Right atrium auricular region (tissue), 2 donors: ENCODE results near the gene SUFU. TPM values are rescaled to one million over a fixed set of nuclear protein-coding genes. Genes with fewer than 3 reads are reported as not detected.

ENCODE experiments used
- DNase-seq: peaks from one replicate; pipeline ENCODE4 v3.0.0-alpha.2; 2019; ENCODE audit warnings: low spot score
- H3K27ac ChIP-seq, 2 donors: fragments of 200-600 bp; sonication (generic); 1 replicate in 1 of 2; 2 replicates in 1 of 2; pipeline ENCODE4 v1.5.1; 2016 to 2019
- H3K27me3 ChIP-seq, 2 donors: fragments of 200-600 bp; sonication (generic); one replicate each; pipeline versions ENCODE4 v1.5.1 to v1.6.0; 2017 to 2019
- H3K36me3 ChIP-seq: fragments of 200-600 bp; sonication (generic); one replicate; pipeline ENCODE4 v1.5.1; 2016
- H3K4me1 ChIP-seq, 2 donors: fragments of 200-600 bp; sonication (generic); one replicate each; pipeline versions ENCODE4 v1.5.1 to v1.6.0; 2017 to 2019
- H3K4me3 ChIP-seq, 2 donors: fragments of 200-600 bp; sonication (generic); 1 replicate in 1 of 2; 2 replicates in 1 of 2; pipeline ENCODE4 v1.5.1; 2017 to 2019; ENCODE audit warnings: mild to moderate bottlenecking in 1 of 2, moderate library complexity in 1 of 2
- H3K9me3 ChIP-seq, 2 donors: fragments of 200-600 bp; sonication (generic); one replicate each; pipeline ENCODE4 v1.5.1; 2019
- CTCF ChIP-seq, 2 donors: fragments of 200-600 bp; sonication (generic); IDR thresholded peaks; one replicate each; pipeline ENCODE4 v1.5.1; 2019; ENCODE audit warnings: antibody characterized with exemption in 2 of 2
- total RNA-seq, 2 donors: library from RNA; depleted of rRNA; stranded (reverse); fragments of >200 nt; gene quantifications; one replicate each; pipeline ENCODE4 v1.1.0, GENCODE V29; 2016

The SUFU gene
- total RNA-seq, 2 donors from 2014 or later, result 4.9 to 6.4 TPM

GRCh38 chr10:102460836-102461186 is 43.0 kb upstream of the SUFU start:
- Histone ChIP-seq H3K27ac (peak overlapping the region; percentile 13 to 51), H3K4me1 (peaks cover 0 to 25% of the 10 kb centered on the region in 2 donors), H3K36me3 (no peaks in the 10 kb centered on the region), H3K9me3 (no peaks in the 10 kb centered on the region), H3K27me3 (no peaks in the 10 kb centered on the region), H3K4me3 (peak overlapping the region; percentile 65 to 66)
- no peak for DNase-seq
- TF ChIP-seq CTCF (IDR thresholded peaks at IDR 0.05), result no peak

- Histone ChIP-seq H3K36me3 (no peaks in the 10 kb centered on the region), H3K27ac (peak overlapping the region; percentile 13 to 51), H3K4me3 (peak overlapping the region; percentile 65 to 66), H3K4me1 (peaks cover 0 to 25% of the 10 kb centered on the region in 2 donors), H3K27me3 (no peaks in the 10 kb centered on the region), H3K9me3 (no peaks in the 10 kb centered on the region)
- TF ChIP-seq CTCF (IDR thresholded peaks at IDR 0.05), result no peak
- DNase-seq, result peak; percentile 82
Observed at GRCh38 chr10:102461187-102462054, 42.4 kb upstream of the SUFU start.

- no peak overlapping the region for H3K27ac ChIP-seq
- H3K36me3 ChIP-seq, result no peaks in the 10 kb centered on the region
- DNase-seq, result no peak
- H3K9me3 ChIP-seq, result no peaks in the 10 kb centered on the region
- H3K4me3 ChIP-seq, result no peak overlapping the region
- peaks cover 0 to 25% of the 10 kb centered on the region in 2 donors for H3K4me1 ChIP-seq
- no peak for TF ChIP-seq CTCF (IDR thresholded peaks at IDR 0.05)
- H3K27me3 ChIP-seq, result no peaks in the 10 kb centered on the region
Observed at GRCh38 chr10:102462512-102463054, 41.2 kb upstream of the SUFU start.

- no peaks in the 10 kb centered on the region for H3K9me3 ChIP-seq
- TF ChIP-seq CTCF (IDR thresholded peaks at IDR 0.05), result no peak
- no peaks in the 10 kb centered on the region for H3K36me3 ChIP-seq
- H3K4me3 ChIP-seq, result no peak overlapping the region
- no peak overlapping the region for H3K27ac ChIP-seq
- no peaks in the 10 kb centered on the region for H3K27me3 ChIP-seq
- no peak for DNase-seq
- H3K4me1 ChIP-seq, result peaks cover 0 to 25% of the 10 kb centered on the region in 2 donors
Observed at GRCh38 chr10:102463983-102464382, 39.8 kb upstream of the SUFU start.

- H3K27ac ChIP-seq, result no peak overlapping the region
- H3K27me3 ChIP-seq, result no peaks in the 10 kb centered on the region
- no peak for DNase-seq
- no peak overlapping the region for H3K4me3 ChIP-seq
- no peaks in the 10 kb centered on the region for H3K9me3 ChIP-seq
- H3K4me1 ChIP-seq, result peaks cover 0 to 25% of the 10 kb centered on the region in 2 donors
- TF ChIP-seq CTCF (IDR thresholded peaks at IDR 0.05), result no peak
- H3K36me3 ChIP-seq, result no peaks in the 10 kb centered on the region
Observed at GRCh38 chr10:102465466-102465865, 38.3 kb upstream of the SUFU start.
